Fibroblast of villous mesenchyme (primary cell): ENCODE results near the gene ELN. TPM values are rescaled to one million over a fixed set of nuclear protein-coding genes. Genes with fewer than 3 reads are reported as not detected.

Experiments
- DNase-seq: peaks from one replicate; pipeline ENCODE4 v3.0.0-alpha.2; 2010; ENCODE audit warnings: low read depth
- H3K4me3 ChIP-seq: 2 replicates; pipeline ENCODE4 v1.5.1; 2011; ENCODE audit warnings: low read depth, mild to moderate bottlenecking, low read length
- total RNA-seq: library from RNA; depleted of rRNA; stranded (reverse); fragments of >200 nt; gene quantifications from 2 replicates; pipeline ENCODE4 v1.2.3, GENCODE V29; 2012
- TF ChIP-seq, protein P1 (sequence below): IDR thresholded peaks from 2 replicates; pipeline ENCODE4 v1.5.1; 2012; ENCODE audit warnings: low read depth, mild to moderate bottlenecking, low read length; ENCODE audit not compliant: insufficient read depth

The ELN gene
- total RNA-seq, 1 donor: under 0.01 TPM

- DNase-seq: no peak
- no peak overlapping the region for H3K4me3 ChIP-seq
Measured at GRCh38 chr7:74013539-74014272, 14.3 kb upstream of the ELN start.

DNA sequence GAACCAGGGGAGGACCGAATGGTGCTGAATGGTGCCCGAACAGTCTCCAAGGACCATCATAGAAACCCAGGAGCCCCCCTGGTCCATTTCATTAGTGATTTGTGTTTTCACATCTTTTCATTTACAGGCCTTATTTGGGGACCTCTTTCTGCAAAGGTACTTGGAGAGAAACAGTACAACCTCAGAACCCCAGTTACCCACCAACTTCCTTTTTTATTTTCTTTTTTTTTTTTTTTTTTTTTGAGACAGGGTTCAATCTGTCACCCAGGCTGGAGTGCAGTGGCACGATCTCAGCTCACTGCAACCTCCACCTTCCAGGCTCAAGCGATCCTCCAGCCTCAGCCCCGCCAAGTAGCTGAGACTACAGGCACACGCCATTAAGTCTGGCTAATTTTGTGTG is 13.0 kb upstream of the ELN start:
- no peak overlapping the region for H3K4me3 ChIP-seq
- TF ChIP-seq, protein P1, sequence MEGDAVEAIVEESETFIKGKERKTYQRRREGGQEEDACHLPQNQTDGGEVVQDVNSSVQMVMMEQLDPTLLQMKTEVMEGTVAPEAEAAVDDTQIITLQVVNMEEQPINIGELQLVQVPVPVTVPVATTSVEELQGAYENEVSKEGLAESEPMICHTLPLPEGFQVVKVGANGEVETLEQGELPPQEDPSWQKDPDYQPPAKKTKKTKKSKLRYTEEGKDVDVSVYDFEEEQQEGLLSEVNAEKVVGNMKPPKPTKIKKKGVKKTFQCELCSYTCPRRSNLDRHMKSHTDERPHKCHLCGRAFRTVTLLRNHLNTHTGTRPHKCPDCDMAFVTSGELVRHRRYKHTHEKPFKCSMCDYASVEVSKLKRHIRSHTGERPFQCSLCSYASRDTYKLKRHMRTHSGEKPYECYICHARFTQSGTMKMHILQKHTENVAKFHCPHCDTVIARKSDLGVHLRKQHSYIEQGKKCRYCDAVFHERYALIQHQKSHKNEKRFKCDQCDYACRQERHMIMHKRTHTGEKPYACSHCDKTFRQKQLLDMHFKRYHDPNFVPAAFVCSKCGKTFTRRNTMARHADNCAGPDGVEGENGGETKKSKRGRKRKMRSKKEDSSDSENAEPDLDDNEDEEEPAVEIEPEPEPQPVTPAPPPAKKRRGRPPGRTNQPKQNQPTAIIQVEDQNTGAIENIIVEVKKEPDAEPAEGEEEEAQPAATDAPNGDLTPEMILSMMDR: no peak
- no peak for DNase-seq

More at GRCh38 chr7:74013539-74014272, 14.3 kb upstream of the ELN start:
- TF ChIP-seq, protein P1: no peak

- H3K4me3 ChIP-seq: no peak overlapping the region
- no peak for DNase-seq
- TF ChIP-seq, protein P1: no peak
Measured at GRCh38 chr7:74015670-74016069, 12.3 kb upstream of the ELN start.

- H3K4me3 ChIP-seq: no peak overlapping the region
- TF ChIP-seq, protein P1: no peak
Measured at GRCh38 chr7:74017125-74017524, 10.8 kb upstream of the ELN start.

GRCh38 chr7:74018246-74018895 is 9.6 kb upstream of the ELN start:
- DNase-seq: no peak
- H3K4me3 ChIP-seq: no peak overlapping the region
- TF ChIP-seq, protein P1: no peak

More at GRCh38 chr7:74017125-74017524, 10.8 kb upstream of the ELN start:
- no peak for DNase-seq

- DNase-seq: no peak
- TF ChIP-seq, protein P1: no peak
- no peak overlapping the region for H3K4me3 ChIP-seq
Measured at GRCh38 chr7:74019149-74019548, 8.8 kb upstream of the ELN start.
